Activated naive CD4-positive, alpha-beta T cell treated with anti-CD3 and anti-CD28 coated beads, Interleukin-2, amount 50 U/mL, for 72 hours (primary cell): ENCODE results near the gene PDE9A. TPM values are rescaled to one million over a fixed set of nuclear protein-coding genes. Genes with fewer than 3 reads are reported as not detected.

Experiments used
- ATAC-seq, 2 donors: fragments of 150-1000 bp; cut with Tn5 transposase; 2 replicates each; pipeline ENCODE4 v1.10.0; 2021; ENCODE audit warnings: mild to moderate bottlenecking in 2 of 2, moderate library complexity in 2 of 2
- DNase-seq, 2 donors: peaks; one replicate each; pipeline ENCODE4 v3.0.0; 2021 to 2022; ENCODE audit warnings: low spot score in 2 of 2
- H3K27ac Mint-ChIP-seq, 2 donors: one replicate each; pipeline ENCODE4 v1.8.0; 2022; ENCODE audit warnings: mild to moderate bottlenecking in 2 of 2, mixed read lengths in 2 of 2
- H3K36me3 Mint-ChIP-seq, 2 donors: one replicate each; pipeline ENCODE4 v1.8.0; 2022; ENCODE audit warnings: mixed read lengths in 2 of 2
- H3K9me3 Mint-ChIP-seq, 2 donors: one replicate each; pipeline ENCODE4 v1.8.0; 2022; ENCODE audit warnings: mixed read lengths in 2 of 2
- total RNA-seq, 2 donors: library from RNA; stranded (reverse); gene quantifications; one replicate each; pipeline ENCODE4 v1.2.3, GENCODE V29; 2022

The PDE9A gene
- total RNA-seq, 2 donors from 2014 or later: 4.2 to 7.9 TPM

- H3K9me3 Mint-ChIP-seq: no peaks in the 10 kb centered on the region
- H3K36me3 Mint-ChIP-seq: no peaks in the 10 kb centered on the region
- no peak for DNase-seq
- H3K27ac Mint-ChIP-seq: no peak overlapping the region
- ATAC-seq: no peak
Measured at GRCh38 chr21:42649122-42650032, 4.0 kb upstream of the PDE9A start.

GRCh38 chr21:42650033-42650370 is 3.4 kb upstream of the PDE9A start:
- no peak for DNase-seq
- Mint-ChIP-seq H3K9me3 (no peaks in the 10 kb centered on the region), H3K36me3 (no peaks in the 10 kb centered on the region), H3K27ac (no peak overlapping the region)
- no peak for ATAC-seq

GRCh38 chr21:42650441-42651421 is 2.7 kb upstream of the PDE9A start:
- DNase-seq (no peak), ATAC-seq (no peak)
- Mint-ChIP-seq H3K36me3 (no peaks in the 10 kb centered on the region), H3K9me3 (no peaks in the 10 kb centered on the region), H3K27ac (no peak overlapping the region)

- Mint-ChIP-seq H3K27ac (no peak overlapping the region), H3K9me3 (no peaks in the 10 kb centered on the region), H3K36me3 (no peaks in the 10 kb centered on the region)
- DNase-seq: no peak
- ATAC-seq: no peak
Measured at GRCh38 chr21:42651515-42652401, 1.7 kb upstream of the PDE9A start.

GRCh38 chr21:42652527-42653230 is 742 bp upstream of the PDE9A start:
- Mint-ChIP-seq H3K36me3 (no peaks in the 10 kb centered on the region), H3K9me3 (no peaks in the 10 kb centered on the region), H3K27ac (no peak overlapping the region)
- no peak for ATAC-seq
- DNase-seq: no peak

- H3K9me3 Mint-ChIP-seq: no peaks in the 10 kb centered on the region
- no peaks in the 10 kb centered on the region for H3K36me3 Mint-ChIP-seq
- no peak for DNase-seq
- peak; percentile 21 to 34 for ATAC-seq
- H3K27ac Mint-ChIP-seq: no peak overlapping the region
Measured at GRCh38 chr21:42654179-42654912, 925 bp downstream of the PDE9A start.

GRCh38 chr21:42654913-42655795 is 1.7 kb downstream of the PDE9A start:
- Mint-ChIP-seq H3K36me3 (no peaks in the 10 kb centered on the region), H3K9me3 (no peaks in the 10 kb centered on the region), H3K27ac (no peak overlapping the region)
- DNase-seq (no peak), ATAC-seq (no peak)

GRCh38 chr21:42655796-42656770 is 2.7 kb downstream of the PDE9A start:
- no peaks in the 10 kb centered on the region for H3K9me3 Mint-ChIP-seq
- H3K27ac Mint-ChIP-seq: no peak overlapping the region
- H3K36me3 Mint-ChIP-seq: no peaks in the 10 kb centered on the region
- DNase-seq: no peak
- no peak for ATAC-seq

- Mint-ChIP-seq H3K27ac (no peak overlapping the region), H3K36me3 (no peaks in the 10 kb centered on the region), H3K9me3 (no peaks in the 10 kb centered on the region)
- ATAC-seq: no peak
- DNase-seq: no peak
Measured at GRCh38 chr21:42656872-42657271, 3.5 kb downstream of the PDE9A start.

GRCh38 chr21:42657676-42658319 is 4.4 kb downstream of the PDE9A start:
- ATAC-seq (no peak), DNase-seq (no peak)
- Mint-ChIP-seq H3K9me3 (no peaks in the 10 kb centered on the region), H3K27ac (no peak overlapping the region), H3K36me3 (no peaks in the 10 kb centered on the region)

GRCh38 chr21:42658320-42659105 is 5.1 kb downstream of the PDE9A start:
- DNase-seq (no peak), ATAC-seq (no peak)
- H3K36me3 Mint-ChIP-seq: no peaks in the 10 kb centered on the region
- H3K27ac Mint-ChIP-seq: peak overlapping the region in 1 of 2 donors; percentile 11
- H3K9me3 Mint-ChIP-seq: no peaks in the 10 kb centered on the region

GRCh38 chr21:42659416-42660117 is 6.1 kb downstream of the PDE9A start:
- no peaks in the 10 kb centered on the region for H3K36me3 Mint-ChIP-seq
- no peaks in the 10 kb centered on the region for H3K9me3 Mint-ChIP-seq
- DNase-seq: no peak
- no peak for ATAC-seq
- H3K27ac Mint-ChIP-seq: no peak overlapping the region
